K562 (cell line): ENCODE data around the gene PCDHA6. TPM values are rescaled to one million over a fixed set of nuclear protein-coding genes. Genes with fewer than 3 reads are reported as not detected.
A peak's percentile ranks its signal among the peaks of the same experiment; 100 is the strongest.

Experiments
- ATAC-seq: fragments of 200-7000 bp; cut with Tn5 transposase; 3 replicates; pipeline ENCODE4 v1.9.1; 2020; ENCODE audit warnings: moderate library complexity
- BruUV-seq: library from RNA; stranded (reverse); fragments of 400-500 nt; replicated peaks from 2 replicates; lab custom pipeline; 2021; lab: Mats Ljungman, UMichigan
- CTCF ChIA-PET: fragments of 300-600 bp; formaldehyde crosslinking; extraction: SDS; loops from one replicate; lab custom pipeline; 2021; ENCODE audit warnings: low intra/inter-chr PET ratio; lab: Yijun Ruan, JAX
- POLR2A ChIA-PET: fragments of 300-600, 350-650 bp; sonication (Branson Sonifier 250); formaldehyde crosslinking; extraction: SDS; loops from one replicate; lab custom pipeline; 2021; ENCODE audit warnings: antibody characterized with exemption, inconsistent platforms; lab: Yijun Ruan, JAX
- DNase-seq, 4 experiments: peaks; one replicate each; pipeline versions ENCODE4 v3.0.0 to v3.0.0-alpha.2; 2011 to 2018; ENCODE audit warnings: low spot score in 3 of 4, mixed read lengths in 3 of 4; ENCODE audit errors: extremely low read depth in 1 of 4
- FAIRE-seq: peaks from 2 replicates; lab custom pipeline; 2011; peaks lifted over from hg19 to GRCh38; lab: Jason Lieb, UNC
- H2AFZ ChIP-seq: 2 replicates; pipeline ENCODE4 v1.6.0; 2011; ENCODE audit warnings: low read depth, low read length, control low read depth, inconsistent platforms
- H3K27ac ChIP-seq: fragments of 200-600 bp; 3 replicates; pipeline ENCODE4 v1.8.0; 2011; ENCODE audit warnings: low read depth, mild to moderate bottlenecking, control low read depth, inconsistent platforms, low read length, moderate library complexity, mixed read lengths; ENCODE audit errors: extremely low read depth
- H3K27me3 ChIP-seq, 2 experiments: fragments of 300-600 bp in 1 of 2; 2 replicates in 1 of 2; 3 replicates in 1 of 2; pipeline versions ENCODE4 v1.6.0 to v1.8.0; 2011; ENCODE audit warnings: inconsistent platforms in 2 of 2, low read length in 2 of 2, mild to moderate bottlenecking in 1 of 2, mixed read lengths in 1 of 2, moderate library complexity in 1 of 2; ENCODE audit not compliant: control insufficient read depth in 2 of 2, insufficient read depth in 2 of 2
- H3K36me3 ChIP-seq: fragments of 300-600 bp; 3 replicates; pipeline ENCODE4 v1.8.0; 2011; ENCODE audit warnings: mild to moderate bottlenecking, low read length, inconsistent platforms; ENCODE audit not compliant: control insufficient read depth, insufficient read depth
- H3K4me1 ChIP-seq, 2 experiments: fragments of 200-600 bp in 1 of 2; replicated peaks in 1 of 2; 2 replicates in 1 of 2; 3 replicates in 1 of 2; pipeline versions ENCODE4 v1.5.1 to v1.8.0; 2011; ENCODE audit warnings: inconsistent platforms in 2 of 2, low read length in 2 of 2, mild to moderate bottlenecking in 1 of 2, mixed read lengths in 1 of 2, moderate library complexity in 1 of 2; ENCODE audit not compliant: control insufficient read depth in 2 of 2, insufficient read depth in 2 of 2
- H3K4me2 ChIP-seq: 2 replicates; pipeline ENCODE4 v1.6.1; 2011; ENCODE audit warnings: low read length, control low read depth, inconsistent platforms, mixed read lengths; ENCODE audit not compliant: insufficient read depth
- H3K4me3 ChIP-seq: fragments of 200-600 bp; sonication (generic), shearing (Covaris generic); 2 replicates; pipeline ENCODE4 v1.5.1; 2016; ENCODE audit warnings: control low read depth, inconsistent platforms
- H3K79me2 ChIP-seq: fragments of 200-600 bp; 3 replicates; pipeline ENCODE4 v1.8.0; 2011; ENCODE audit warnings: low read length, inconsistent platforms; ENCODE audit not compliant: control insufficient read depth, insufficient read depth
- H3K9ac ChIP-seq, 2 experiments: 2 replicates each; pipeline versions ENCODE4 v1.6.0 to v1.6.1; 2011; ENCODE audit warnings: low read depth in 2 of 2, low read length in 2 of 2, control low read depth in 1 of 2, inconsistent platforms in 1 of 2, mild to moderate bottlenecking in 1 of 2, mixed read lengths in 1 of 2; ENCODE audit not compliant: insufficient read depth in 1 of 2
- H3K9me1 ChIP-seq: one replicate; pipeline ENCODE4 v1.6.0; 2011; ENCODE audit warnings: inconsistent platforms, mild to moderate bottlenecking, low read length, moderate library complexity; ENCODE audit not compliant: control insufficient read depth, insufficient read depth
- H3K9me3 ChIP-seq: replicated peaks from 2 replicates; pipeline ENCODE4 v1.5.1; 2011; ENCODE audit warnings: low read depth, low read length, inconsistent platforms; ENCODE audit not compliant: control insufficient read depth, insufficient read depth
- H4K20me1 ChIP-seq: replicated peaks from 2 replicates; pipeline ENCODE4 v1.6.1; 2011; ENCODE audit warnings: low read length, inconsistent platforms, mixed read lengths; ENCODE audit not compliant: control insufficient read depth, insufficient read depth
- ADNP ChIP-seq: fragments of 200-800 bp; sonication (Bioruptor generic); IDR thresholded peaks from 2 replicates; pipeline ENCODE4 v1.6.1; 2016; ENCODE audit warnings: missing genetic modification characterization, missing compliant biosample characterization
- CTCF ChIP-seq, 3 experiments: IDR thresholded peaks in 2 of 3; conservative IDR thresholded peaks in 1 of 3; 2 replicates each; pipeline ENCODE4 v1.5.1; 2011 to 2012; ENCODE audit warnings: low read length in 3 of 3, mild to moderate bottlenecking in 3 of 3, control low read depth in 2 of 3, improper control_type of control experiment in 1 of 3, inconsistent platforms in 1 of 3, low read depth in 1 of 3, mixed read lengths in 1 of 3, moderate library complexity in 1 of 3; ENCODE audit not compliant: insufficient read depth in 2 of 3
- ERF ChIP-seq: fragments of 450-650 bp; formaldehyde crosslinking; IDR thresholded peaks from 2 replicates; pipeline ENCODE4 v1.4.0; 2020; ENCODE audit warnings: mild to moderate bottlenecking, mixed read lengths
- ILF3 ChIP-seq: fragments of 450-650 bp; IDR thresholded peaks from 2 replicates; pipeline ENCODE4 v1.6.1; 2018; ENCODE audit warnings: antibody characterized with exemption, mild to moderate bottlenecking, moderate library complexity, borderline replicate concordance
- KAT2B ChIP-seq: IDR thresholded peaks from one replicate; pipeline ENCODE4 v1.6.1; 2012; ENCODE audit warnings: low read depth, mild to moderate bottlenecking, control low read depth, inconsistent platforms, low read length, moderate library complexity
- RAD21 ChIP-seq, 2 experiments: fragments of 250-450 bp in 1 of 2; fragments of 450-650 bp in 1 of 2; sonication (Bioruptor Pico) in 1 of 2; formaldehyde crosslinking in 1 of 2; IDR thresholded peaks in 1 of 2; conservative IDR thresholded peaks in 1 of 2; 2 replicates each; pipeline versions ENCODE4 v1.4.0 to v1.8.0; 2020 to 2022; ENCODE audit warnings: mild to moderate bottlenecking in 2 of 2, moderate library complexity in 1 of 2
- RBFOX2 ChIP-seq: fragments of 200-400 bp; formaldehyde crosslinking; IDR thresholded peaks from 2 replicates; pipeline ENCODE4 v1.6.1; 2017; ENCODE audit warnings: low read depth, mild to moderate bottlenecking, low read length, moderate library complexity
- SRSF1 ChIP-seq: fragments of 200-400 bp; formaldehyde crosslinking; IDR thresholded peaks from 2 replicates; pipeline ENCODE4 v1.6.1; 2017; ENCODE audit warnings: mild to moderate bottlenecking, low read depth, low read length, moderate library complexity
- ZHX1 ChIP-seq: fragments of 150-350 bp; conservative IDR thresholded peaks from 2 replicates; pipeline ENCODE4 v1.6.1; 2014; ENCODE audit warnings: low read length
- ZNF165 ChIP-seq: fragments of 250-450 bp; sonication (Bioruptor Pico); IDR thresholded peaks from 2 replicates; pipeline ENCODE4 v1.4.0; 2020; ENCODE audit warnings: borderline replicate concordance
- WGBS: fragments of 100-300 bp; shearing (Covaris generic); methylation state at CpG from one replicate; pipeline ENCODE4 v1.1.6; 2016; ENCODE audit warnings: low coverage, mixed read lengths; ENCODE audit not compliant: insufficient coverage; ENCODE audit errors: missing lambda C conversion rate; 5-methylcytosine and 5-hydroxymethylcytosine counted together
- in situ Hi-C: fragments of 300-500 bp; cut with MboI; formaldehyde crosslinking; loops from 4 replicates; pipeline ENCODE4 v1.15.0; 2018; ENCODE audit warnings: inconsistent platforms, mixed read lengths
- intact Hi-C: fragments of 100-400 bp; cut with micrococcal nuclease; formaldehyde crosslinking; loops from 2 replicates; pipeline ENCODE4 v1.14.2; 2022
- polyA plus RNA-seq, 8 experiments: library from polyadenylated mRNA; depleted of rRNA in 4 of 8; stranded (reverse) in 5 of 8; unstranded in 3 of 8; fragments of >200 nt; fragmentation: Nextera tagmentation in 2 of 8; fragmentation: Illumina TruSeq in 1 of 8; extraction: Ambion mirVana in 2 of 8; extraction: Trizol in 1 of 8; gene quantifications; 2 replicates each; pipeline versions ENCODE4 v1.2.1 to v1.2.3, GENCODE V29; 2011 to 2014; ENCODE audit warnings: inconsistent platforms in 1 of 8, missing spikeins in 1 of 8
- total RNA-seq, 7 experiments: library from RNA; depleted of rRNA in 6 of 7; stranded (reverse); fragments of >200 nt in 6 of 7; fragmentation: Illumina TruSeq in 2 of 7; extraction: Trizol in 2 of 7; gene quantifications; 2 replicates each; pipeline versions ENCODE4 v1.2.1 to v1.2.3, GENCODE V29; 2011 to 2021; ENCODE audit warnings: low replicate concordance in 1 of 7

PCDHA6 gene
- total and polyA plus RNA-seq, 9 of the 15 experiments (the other 6 are each of a cell fraction or from before 2014, with no cell fraction given): not detected

DNA sequence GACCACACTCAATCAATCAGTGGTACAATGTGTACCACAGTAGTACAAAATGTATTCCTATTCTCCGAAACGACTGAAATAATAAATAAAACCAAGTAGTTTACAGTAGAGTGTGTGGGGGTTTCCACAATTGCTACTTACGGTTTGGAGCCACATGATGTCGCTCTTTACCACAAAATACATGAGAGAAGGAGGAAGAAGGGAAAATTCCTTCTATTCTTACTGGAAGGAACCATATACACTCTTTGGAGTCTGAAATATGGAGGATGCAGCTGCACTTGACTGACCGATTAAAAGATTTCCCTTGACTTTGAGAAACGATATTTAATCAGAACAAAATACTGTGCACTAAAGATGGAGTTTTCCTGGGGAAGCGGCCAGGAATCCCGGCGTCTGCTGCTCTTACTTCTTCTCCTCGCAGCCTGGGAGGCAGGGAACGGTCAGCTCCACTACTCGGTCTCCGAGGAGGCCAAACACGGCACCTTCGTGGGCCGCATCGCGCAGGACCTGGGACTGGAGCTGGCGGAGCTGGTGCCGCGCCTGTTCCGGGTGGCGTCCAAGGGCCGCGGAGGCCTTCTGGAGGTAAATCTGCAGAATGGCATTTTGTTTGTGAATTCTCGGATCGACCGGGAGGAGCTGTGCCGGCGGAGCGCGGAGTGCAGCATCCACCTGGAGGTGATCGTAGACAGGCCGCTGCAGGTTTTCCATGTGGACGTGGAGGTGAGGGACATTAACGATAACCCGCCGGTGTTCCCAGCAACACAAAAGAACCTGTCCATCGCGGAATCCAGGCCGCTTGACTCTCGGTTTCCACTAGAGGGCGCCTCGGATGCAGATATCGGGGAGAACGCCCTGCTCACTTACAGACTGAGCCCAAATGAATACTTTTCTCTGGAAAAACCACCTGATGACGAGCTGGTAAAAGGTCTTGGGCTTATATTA lies 20.7 kb upstream of the PCDHA6 start, which contains the start of gene PCDHA4:
PCDHA4 (plus strand) TSS at position 235 of the 942 bp plus-strand sequence.
- no peaks in the 10 kb centered on the region for H3K79me2 ChIP-seq
- no peaks in the 10 kb centered on the region for H3K36me3 ChIP-seq
- H3K4me2 ChIP-seq: no peak within 1 kb of the TSS
- 9% methylated on average over 40 of the region's 47 CpGs for WGBS
- H3K9me1 ChIP-seq: no peaks in the 10 kb centered on the region
- no peak within 1 kb of the TSS for H3K9ac ChIP-seq
- ATAC-seq (peak; percentile 86), FAIRE-seq (no peak), DNase-seq (peak in 3 of 4 experiments; percentile 13 to 47 (median 17))
- no peak within 1 kb of the TSS for H3K27ac ChIP-seq
- no peak for TF ChIP-seq KAT2B
- no peak for TF ChIP-seq ZNF165 (CRISPR knock-in tag)
- no peak for TF ChIP-seq ADNP
- peak; percentile 38 to 58 (median 56) for TF ChIP-seq CTCF (IDR thresholded peaks at IDR 0.05 in 2 of 3, conservative IDR thresholded peaks at IDR 0.05 in 1 of 3; ENCODE audit: insufficient read depth in 2 of 3, low read depth in 1 of 3, low read length in 3 of 3)
- no peak for TF ChIP-seq ILF3
- TF ChIP-seq RAD21 (CRISPR knock-in tag; conservative IDR thresholded peaks at IDR 0.05 in 1 of 2, IDR thresholded peaks at IDR 0.05 in 1 of 2): peak in 1 of 2 experiments; percentile 22; a peak in 1 of 4 replicates
- no peak for TF ChIP-seq ERF
- no peak for TF ChIP-seq ZHX1
- TF ChIP-seq RBFOX2: no peak
- no peak for TF ChIP-seq SRSF1
- no peaks in the 10 kb centered on the region for H3K27me3 ChIP-seq
- intact Hi-C loops: no loop called here
- ChIA-PET POLR2A (no interaction called here), CTCF (no interaction called here)
- no peaks in the 10 kb centered on the region; the same call in 1 of the 2 replicates for H3K9me3 ChIP-seq
- peaks cover 0 to 11% of the 10 kb centered on the region in 2 experiments; a peak in 2 of 5 replicates for H3K4me1 ChIP-seq
- no peak within 1 kb of the TSS for H2AFZ ChIP-seq
- no peak within 1 kb of the TSS for H3K4me3 ChIP-seq
- H4K20me1 ChIP-seq: no peaks in the 10 kb centered on the region
- BruUV-seq: no TSS peak
- in situ Hi-C loops: no loop called here
